GM18858 (cell line): Measurements from ENCODE around the gene TMEM256.

Experiments
- ATAC-seq: cut with Tn5 transposase; IDR thresholded peaks from one replicate; pipeline ENCODE4 v1.9.1; 2021; ENCODE audit not compliant: unreplicated experiment

The TMEM256 gene

GRCh38 chr17:7403977-7404736 is at the start of gene TMEM256:
Gene TMEM256 (minus strand): TSS chr17:7404097. CDS start chr17:7404084, 13 bp downstream.
- ATAC-seq: peak; percentile 79

DNA sequence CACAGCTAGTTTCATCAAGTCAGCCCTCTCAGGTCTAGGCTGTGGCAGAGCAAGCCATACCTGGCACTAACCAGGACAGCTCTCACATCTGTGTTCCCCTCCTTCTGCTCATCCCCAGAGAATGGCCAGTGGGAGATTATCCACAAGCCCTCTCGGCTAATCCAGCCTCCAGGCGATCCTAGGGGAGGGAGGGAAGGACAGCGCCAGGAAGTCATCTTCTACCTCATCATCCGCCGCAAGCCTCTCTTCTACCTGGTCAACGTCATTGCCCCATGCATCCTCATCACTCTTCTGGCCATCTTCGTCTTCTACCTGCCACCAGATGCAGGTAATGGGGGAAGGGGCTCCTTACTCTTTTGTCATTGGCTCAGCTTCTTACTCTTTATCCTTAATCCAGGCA is 44.6 kb upstream of the TMEM256 start:
- no peak for ATAC-seq

DNA sequence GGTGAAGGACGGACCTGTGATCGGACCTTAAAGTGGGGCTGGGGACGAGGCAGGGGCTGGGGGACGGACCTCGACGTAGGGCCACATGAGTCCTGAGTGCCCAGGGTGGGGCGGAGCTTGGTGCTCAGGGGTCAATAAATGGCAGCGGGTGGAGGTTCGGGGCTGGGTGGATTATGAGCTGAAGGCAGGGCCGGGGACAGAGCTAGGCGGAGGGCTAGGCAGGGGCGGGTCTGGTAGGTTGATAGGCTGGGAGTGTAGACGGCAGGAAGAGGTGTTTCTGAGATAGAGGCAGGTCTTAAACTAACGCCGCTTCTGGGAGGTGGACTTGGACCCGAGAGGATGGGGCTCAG is 41.7 kb upstream of the TMEM256 start:
- ATAC-seq: no peak

DNA sequence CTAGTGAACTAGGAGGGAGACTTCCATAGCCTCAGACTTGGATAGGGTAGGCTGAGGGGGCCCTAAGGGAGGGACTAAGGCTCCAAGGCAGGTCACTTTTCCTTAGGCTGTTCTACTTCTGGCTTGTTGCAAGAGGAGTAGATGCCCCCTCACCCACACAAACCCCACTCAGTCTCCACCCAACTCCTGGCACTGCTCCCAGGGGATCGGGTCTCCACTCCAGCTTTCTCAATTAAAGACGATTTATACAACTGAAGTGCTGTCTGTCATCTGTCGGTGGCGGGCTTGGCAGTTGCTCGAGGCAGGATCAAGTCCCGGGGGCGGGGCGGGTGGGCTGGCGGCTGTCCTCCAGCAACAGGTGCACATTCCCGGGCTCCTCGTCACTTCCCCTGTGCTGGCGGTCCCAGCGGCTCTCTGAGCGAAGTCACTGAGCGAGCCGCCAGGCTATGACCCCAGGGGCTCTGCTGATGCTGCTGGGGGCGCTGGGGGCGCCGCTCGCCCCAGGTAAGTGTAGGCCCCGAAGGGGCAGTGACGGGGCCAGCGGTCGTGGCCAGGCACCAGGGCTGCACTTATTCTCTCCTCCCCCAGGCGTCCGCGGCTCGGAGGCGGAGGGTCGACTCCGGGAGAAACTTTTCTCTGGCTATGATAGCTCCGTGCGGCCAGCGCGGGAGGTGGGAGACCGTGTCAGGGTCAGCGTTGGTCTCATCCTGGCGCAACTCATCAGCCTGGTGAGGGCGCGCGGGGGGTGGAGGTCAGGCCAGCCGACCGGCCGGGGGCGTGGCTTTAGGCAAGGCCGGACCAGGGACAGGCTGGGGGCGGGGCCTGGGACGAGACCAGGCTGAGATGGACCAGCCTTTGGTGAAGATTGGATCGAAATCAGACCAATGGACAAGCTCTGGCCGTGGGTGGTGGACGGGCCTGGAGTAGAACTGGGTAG is 41.1 kb upstream of the TMEM256 start, which contains the start of gene CHRNB1:
CHRNB1 (plus strand) TSS at position 380 of the 937 bp plus-strand sequence; CDS start at position 447, 67 bp downstream.
- ATAC-seq: no peak

DNA sequence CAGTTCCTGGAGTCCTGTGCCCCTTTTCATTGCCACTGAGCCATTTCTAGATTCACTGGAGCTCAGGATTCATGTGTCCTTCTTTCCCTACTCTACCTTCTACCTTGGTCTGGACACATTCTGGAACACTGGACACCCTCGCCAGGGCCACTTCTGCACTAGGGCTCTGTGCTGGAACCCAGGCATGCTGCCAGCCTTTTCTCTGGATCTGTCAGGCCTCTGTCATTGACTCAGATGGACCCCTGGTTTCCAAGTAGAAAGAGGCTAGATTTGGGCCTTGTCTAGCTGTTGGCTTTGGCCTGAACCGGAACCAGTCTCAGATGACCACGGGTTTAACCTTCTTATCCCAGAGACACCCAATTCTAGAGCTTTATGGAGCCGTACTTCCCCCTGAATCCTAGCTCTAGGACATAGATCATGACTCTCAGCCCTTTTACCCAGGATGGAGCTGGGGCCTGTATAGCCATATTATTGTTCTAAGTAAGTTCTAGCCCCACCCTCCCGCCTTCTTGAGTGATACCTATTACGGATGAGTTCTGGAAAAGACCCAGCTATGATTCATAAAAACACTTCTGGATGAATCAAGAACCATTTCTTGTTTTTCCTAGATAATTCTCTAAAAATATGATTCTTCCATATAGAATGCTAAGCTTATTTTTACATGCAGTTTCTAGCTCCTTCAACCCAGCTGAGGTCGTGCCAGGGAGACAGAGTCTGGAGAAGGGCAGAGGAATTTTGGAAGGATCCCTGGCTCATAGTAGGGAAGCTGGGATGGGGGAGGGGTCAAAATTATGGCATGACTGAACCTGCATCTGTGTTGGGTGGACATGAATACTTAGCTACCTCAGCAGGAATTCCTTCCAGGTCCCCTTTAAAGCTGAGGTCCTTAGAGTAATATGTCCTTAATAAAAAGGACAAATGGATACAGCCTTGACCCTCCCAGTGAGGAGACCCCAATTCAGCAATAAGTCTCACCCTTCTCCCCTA is 39.9 kb upstream of the TMEM256 start:
- ATAC-seq: no peak

DNA sequence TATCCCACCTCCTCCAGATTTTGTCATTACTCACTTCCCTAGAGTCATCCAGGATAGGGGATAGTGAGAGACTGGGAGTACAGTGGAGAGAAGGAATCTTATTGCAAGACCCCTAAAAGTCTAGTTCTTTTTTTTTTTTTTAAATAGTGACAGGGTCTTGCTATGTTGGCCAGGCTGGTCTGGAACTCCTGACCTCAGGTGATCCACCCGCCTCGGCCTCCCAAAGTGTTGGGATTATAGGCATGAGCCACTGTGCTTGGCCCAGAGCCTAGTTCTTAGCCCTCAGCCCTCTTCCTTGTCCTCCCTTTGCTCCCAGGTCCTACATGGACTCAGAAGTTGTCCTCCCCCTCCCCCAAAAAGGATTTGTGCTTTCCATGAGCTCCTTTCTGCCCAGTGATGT is 38.2 kb upstream of the TMEM256 start:
- no peak for ATAC-seq

- no peak for ATAC-seq
Measured at GRCh38 chr17:7441266-7441665, 37.4 kb upstream of the TMEM256 start.

- no peak for ATAC-seq
Measured at GRCh38 chr17:7440834-7441195, 36.9 kb upstream of the TMEM256 start.

- no peak for ATAC-seq
Measured at GRCh38 chr17:7440113-7440833, 36.4 kb upstream of the TMEM256 start.

DNA sequence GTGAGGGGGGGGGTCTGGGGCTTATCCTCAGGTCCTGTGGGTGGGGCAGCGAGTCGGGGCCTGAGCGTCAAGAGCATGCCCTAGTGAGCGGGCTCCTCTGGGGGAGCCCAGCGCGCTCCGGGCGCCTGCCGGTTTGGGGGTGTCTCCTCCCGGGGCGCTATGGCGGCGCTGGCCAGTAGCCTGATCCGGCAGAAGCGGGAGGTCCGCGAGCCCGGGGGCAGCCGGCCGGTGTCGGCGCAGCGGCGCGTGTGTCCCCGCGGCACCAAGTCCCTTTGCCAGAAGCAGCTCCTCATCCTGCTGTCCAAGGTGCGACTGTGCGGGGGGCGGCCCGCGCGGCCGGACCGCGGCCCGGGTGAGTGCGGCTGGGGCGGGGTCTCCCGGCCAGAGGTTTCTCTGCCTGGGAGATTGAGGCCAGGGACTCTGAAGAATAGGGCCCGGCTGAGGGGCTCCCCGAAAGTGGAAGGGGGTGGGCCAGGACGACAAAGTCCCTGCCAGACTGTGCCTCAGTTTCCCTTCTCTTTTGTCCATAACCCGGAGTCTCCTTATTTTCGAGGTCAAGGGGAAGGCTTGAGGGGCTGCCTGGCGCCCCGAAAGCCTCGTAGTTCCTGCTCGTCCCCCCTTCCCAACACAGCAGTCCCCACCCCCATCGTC is 35.7 kb upstream of the TMEM256 start, which contains the start of gene FGF11:
FGF11 (plus strand) TSS at position 51 of the 651 bp plus-strand sequence; CDS start at position 160, 109 bp downstream.
- ATAC-seq: no peak

GRCh38 chr17:7438656-7439460 is 35.0 kb upstream of the TMEM256 start:
- ATAC-seq: no peak

- no peak for ATAC-seq
Measured at GRCh38 chr17:7437950-7438614, 34.2 kb upstream of the TMEM256 start.

GRCh38 chr17:7437369-7437863 is 33.5 kb upstream of the TMEM256 start:
- no peak for ATAC-seq

DNA sequence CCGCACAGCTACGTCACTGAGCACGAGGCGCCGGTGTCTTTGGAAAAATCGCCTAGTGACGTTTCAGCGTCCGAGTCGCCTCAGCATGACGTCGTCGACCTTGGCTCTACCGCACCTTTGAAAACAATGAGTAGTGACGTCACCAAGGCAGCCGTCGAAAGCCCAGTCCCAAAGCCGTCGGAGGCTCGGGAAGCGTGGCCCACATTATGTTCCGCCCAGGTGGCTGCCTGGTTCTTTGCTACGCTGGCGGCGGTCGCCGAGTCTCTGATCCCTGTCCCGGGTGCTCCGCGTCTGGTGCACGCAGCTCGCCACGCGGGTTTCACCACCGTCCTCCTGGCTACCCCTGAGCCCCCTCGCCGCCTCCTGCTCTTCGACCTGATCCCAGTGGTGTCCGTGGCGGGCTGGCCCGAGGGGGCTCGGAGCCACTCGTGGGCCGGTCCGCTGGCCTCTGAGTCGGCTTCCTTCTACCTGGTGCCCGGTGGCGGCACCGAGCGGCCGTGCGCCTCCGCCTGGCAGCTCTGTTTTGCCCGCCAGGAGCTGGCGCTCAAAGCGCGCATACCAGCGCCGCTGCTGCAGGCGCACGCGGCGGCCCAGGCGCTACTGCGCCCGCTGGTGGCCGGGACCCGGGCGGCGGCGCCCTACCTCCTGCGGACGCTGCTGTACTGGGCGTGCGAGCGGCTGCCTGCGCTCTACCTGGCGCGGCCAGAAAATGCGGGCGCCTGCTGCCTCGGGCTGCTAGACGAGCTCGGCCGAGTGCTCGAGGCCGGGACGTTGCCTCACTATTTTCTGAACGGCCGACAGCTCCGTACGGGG is 32.9 kb upstream of the TMEM256 start:
- no peak for ATAC-seq

- ATAC-seq: no peak
Measured at GRCh38 chr17:7435676-7436555, 32.0 kb upstream of the TMEM256 start.

DNA sequence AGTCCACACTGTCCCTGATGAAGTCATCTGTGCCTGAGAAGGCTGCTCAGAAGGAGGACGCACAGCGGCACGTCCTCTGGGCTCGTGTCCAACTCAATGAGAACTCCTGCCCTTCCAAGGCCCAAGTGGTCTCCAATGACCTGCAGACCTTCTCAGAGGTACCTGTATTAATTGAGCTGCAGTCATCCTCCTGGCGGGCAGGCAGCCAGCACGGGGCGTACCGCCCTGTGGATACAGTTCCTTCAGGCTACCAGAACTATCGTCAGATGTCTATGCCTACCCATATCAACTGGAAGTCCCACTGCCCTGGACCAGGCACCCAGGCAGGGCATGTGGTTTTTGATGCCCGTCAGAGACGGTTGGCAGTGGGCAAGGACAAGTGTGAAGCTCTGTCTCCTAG is 28.4 kb upstream of the TMEM256 start:
- ATAC-seq: no peak
